Activated naive CD4-positive, alpha-beta T cell treated with anti-CD3 and anti-CD28 coated beads, Interleukin-2, amount 50 U/mL, for 72 hours (primary cell): ENCODE data around the gene B4GALT5. TPM values are rescaled to one million over a fixed set of nuclear protein-coding genes. Genes with fewer than 3 reads are reported as not detected.

Experiments
- ATAC-seq, 2 donors: fragments of 150-1000 bp; cut with Tn5 transposase; 2 replicates each; pipeline ENCODE4 v1.10.0; 2021; ENCODE audit warnings: mild to moderate bottlenecking in 2 of 2, moderate library complexity in 2 of 2
- DNase-seq, 2 donors: peaks; one replicate each; pipeline ENCODE4 v3.0.0; 2021 to 2022; ENCODE audit warnings: low spot score in 2 of 2
- H3K27ac Mint-ChIP-seq, 2 donors: one replicate each; pipeline ENCODE4 v1.8.0; 2022; ENCODE audit warnings: mild to moderate bottlenecking in 2 of 2, mixed read lengths in 2 of 2
- H3K36me3 Mint-ChIP-seq, 2 donors: one replicate each; pipeline ENCODE4 v1.8.0; 2022; ENCODE audit warnings: mixed read lengths in 2 of 2
- H3K9me3 Mint-ChIP-seq, 2 donors: one replicate each; pipeline ENCODE4 v1.8.0; 2022; ENCODE audit warnings: mixed read lengths in 2 of 2
- total RNA-seq, 2 donors: library from RNA; stranded (reverse); gene quantifications; one replicate each; pipeline ENCODE4 v1.2.3, GENCODE V29; 2022

Gene B4GALT5
- total RNA-seq, 2 donors from 2014 or later = 9.4 to 19.0 TPM

GRCh38 chr20:49583669-49584417 is 129.8 kb downstream of the B4GALT5 start:
- peak overlapping the region in 1 of 2 donors; percentile 43 for H3K27ac Mint-ChIP-seq
- H3K36me3 Mint-ChIP-seq = peaks cover 10 to 11% of the 10 kb centered on the region in 2 donors
- DNase-seq (no peak), ATAC-seq (peak in 1 of 2 donors; percentile 47)
- peaks cover 0 to 5% of the 10 kb centered on the region in 2 donors for H3K9me3 Mint-ChIP-seq

- peak overlapping the region in 1 of 2 donors; percentile 43 for H3K27ac Mint-ChIP-seq
- no peak for DNase-seq
- ATAC-seq = no peak
- H3K9me3 Mint-ChIP-seq = peaks cover 0 to 5% of the 10 kb centered on the region in 2 donors
- H3K36me3 Mint-ChIP-seq = peaks cover 10 to 11% of the 10 kb centered on the region in 2 donors
Observed at GRCh38 chr20:49583343-49583668, 130.4 kb downstream of the B4GALT5 start.

Other genes with a start within 250 kb of the B4GALT5 start
- not detected for gene KCNB1, start 231.2 kb downstream of the B4GALT5 start, total RNA-seq
- gene PTGIS, start 145.7 kb downstream of the B4GALT5 start, total RNA-seq = 1 to 10 TPM in 1 of 2 donors, under 1 TPM in 1; 0.60 to 1.0 TPM
- 10 to 100 TPM; 10.7 to 16.2 TPM for gene SLC9A8, start 99.0 kb upstream of the B4GALT5 start, total RNA-seq
- 1 to 10 TPM; 7.2 to 7.9 TPM for gene SPATA2, start 201.7 kb upstream of the B4GALT5 start, total RNA-seq
- gene RNF114, start 222.5 kb upstream of the B4GALT5 start, total RNA-seq = 10 to 100 TPM; 60.9 to 66.0 TPM